ENCODE measurements around the gene THAP4.
A peak's percentile ranks its signal among the peaks of the same experiment; 100 is the strongest.
"Not testable (repeated sequence)": the region's sequence is repeated elsewhere in the genome, so short reads cannot be mapped to it uniquely, and the experiment has no call there.

Gene THAP4

GRCh38 chr2:241662731-241663130 lies 25.8 kb upstream of the THAP4 start:
- DNase-seq = not testable (repeated sequence)

DNA sequence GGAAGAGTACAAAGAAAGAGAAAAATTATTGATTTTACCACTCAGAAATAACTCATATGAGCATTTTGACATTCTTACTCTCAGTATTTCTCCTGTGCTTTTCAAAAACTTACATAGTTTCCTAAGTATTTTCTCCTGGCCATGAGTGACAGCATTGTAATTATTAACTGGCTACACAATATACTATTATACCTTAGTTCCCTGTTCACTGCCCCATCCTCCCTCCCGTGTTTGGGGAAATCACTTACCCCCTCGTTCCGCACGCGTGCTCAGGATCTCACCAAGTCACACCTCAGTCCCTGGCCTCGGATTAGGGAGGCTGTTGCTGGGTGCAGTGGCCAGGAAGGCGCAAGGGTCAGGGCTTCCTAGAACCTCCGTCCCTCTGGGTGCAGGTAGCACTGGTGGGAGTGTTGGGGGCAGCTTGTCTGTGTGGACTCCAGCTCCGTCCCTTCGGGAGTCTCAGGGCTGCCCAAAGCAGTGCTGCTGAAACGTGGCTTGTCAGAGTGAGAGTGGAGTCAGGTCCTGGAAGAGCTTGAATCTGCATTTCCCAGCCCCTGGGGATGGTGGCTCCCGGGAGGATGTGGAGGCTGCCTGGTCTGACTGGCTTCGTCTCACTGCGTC lies 23.7 kb upstream of the THAP4 start:
- DNase-seq = no peak

DNA sequence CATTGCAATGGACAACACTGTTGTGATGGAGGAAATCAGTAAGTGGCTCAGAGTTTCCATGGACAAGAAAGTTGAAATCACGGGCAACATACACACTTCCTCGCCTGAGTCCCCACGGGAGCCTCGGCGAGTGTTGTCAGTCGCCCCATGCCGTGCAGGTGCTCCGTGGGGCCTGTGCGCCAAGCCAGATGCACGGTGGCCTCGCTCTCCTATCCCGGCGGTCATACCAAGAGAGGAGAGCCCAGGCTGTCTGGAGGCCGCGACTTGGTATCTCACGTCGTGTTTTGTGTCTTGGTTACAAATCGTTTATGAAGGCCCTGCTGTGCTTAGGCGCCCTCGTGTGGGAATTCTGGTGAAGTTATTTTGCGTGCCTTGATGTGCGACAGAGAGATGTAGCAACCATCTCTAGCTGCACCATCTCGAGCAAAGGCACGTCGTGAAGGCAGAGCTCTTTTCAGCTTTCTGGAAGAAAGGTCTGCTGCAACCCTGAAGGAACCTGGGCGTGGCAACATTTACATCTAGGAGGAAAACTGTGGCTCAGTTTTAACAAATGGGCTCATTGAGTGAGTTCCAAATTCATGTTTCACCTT lies 22.3 kb upstream of the THAP4 start:
- no peak for DNase-seq

- no peak for DNase-seq
Observed at GRCh38 chr2:241658296-241658695, 21.3 kb upstream of the THAP4 start.

DNA sequence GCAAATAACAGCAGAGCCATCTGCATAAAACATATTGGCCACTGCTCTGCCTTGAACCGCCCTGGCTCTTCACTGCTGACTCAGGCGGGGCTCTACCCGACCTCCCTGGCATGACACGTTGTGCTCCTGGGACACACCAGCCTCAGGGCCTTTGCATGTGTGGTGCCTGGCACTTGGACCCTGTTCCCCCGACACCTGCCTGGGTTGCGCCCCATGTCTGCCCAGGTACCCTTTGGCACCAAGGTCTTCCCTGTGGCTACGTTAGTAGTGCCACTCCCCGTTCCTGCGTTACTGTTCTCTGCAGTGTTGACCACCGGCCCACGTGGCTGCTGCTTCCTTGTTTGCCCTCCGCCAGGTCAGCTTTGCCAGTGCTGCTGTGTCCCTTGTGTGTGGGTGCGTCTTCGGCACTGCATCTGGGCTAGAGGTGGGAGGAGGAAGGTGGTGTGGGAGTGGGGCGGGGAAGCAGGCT lies 20.9 kb upstream of the THAP4 start:
- DNase-seq = no peak

GRCh38 chr2:241656190-241656741 lies 19.3 kb upstream of the THAP4 start:
- DNase-seq = no peak

DNA sequence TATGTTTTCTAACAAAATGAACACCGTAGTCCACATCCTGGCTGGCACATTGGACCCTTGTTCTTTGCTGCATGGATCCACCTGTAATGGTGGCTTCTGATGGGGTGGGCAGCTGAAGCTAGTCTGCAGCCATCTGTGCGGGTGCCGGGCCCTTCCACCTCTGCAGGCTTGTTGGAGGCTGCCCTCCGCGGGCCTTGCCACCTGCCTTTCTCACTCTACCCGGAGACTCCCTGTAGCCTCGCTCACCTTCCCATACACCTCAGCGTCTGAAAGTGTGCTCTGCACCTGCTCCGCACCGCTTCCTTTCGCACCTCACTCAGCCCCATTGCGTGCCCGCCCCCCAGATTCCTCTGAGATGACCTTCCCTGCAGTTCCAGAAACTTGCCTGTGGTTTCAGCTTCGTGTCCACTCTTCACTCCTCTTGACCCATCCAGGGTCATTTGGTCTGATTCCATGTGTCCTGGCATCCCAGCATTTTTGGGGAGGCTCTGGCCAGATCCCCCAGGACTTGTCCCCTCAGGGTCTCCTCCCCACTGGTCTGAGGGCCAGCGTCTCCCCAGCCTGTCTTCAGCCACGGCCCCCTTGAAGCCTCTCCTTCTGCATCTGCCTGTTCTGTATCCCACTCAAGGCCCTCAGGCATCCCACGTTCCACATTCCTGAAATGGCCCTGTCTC lies 18.7 kb upstream of the THAP4 start:
- DNase-seq = no peak

DNA sequence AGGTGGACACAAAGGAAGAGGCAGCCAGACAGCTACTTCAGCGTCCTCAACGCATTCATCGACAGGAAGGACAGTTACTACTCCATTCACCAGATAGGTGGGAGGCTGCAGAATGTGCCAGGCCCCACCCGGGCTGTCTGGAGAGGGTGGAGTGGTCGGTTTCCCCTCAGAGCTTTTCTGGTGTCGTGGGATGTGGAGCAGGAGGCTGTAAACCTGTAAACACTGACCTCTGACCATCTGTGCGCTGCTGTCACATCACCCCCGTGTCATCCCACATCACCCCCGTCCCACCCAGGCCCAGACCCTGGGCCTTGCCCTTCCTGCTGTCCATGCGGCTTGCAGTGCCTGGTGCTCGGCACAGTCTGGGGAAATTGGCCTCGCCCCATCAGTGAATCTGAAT lies 17.6 kb upstream of the THAP4 start:
- DNase-seq = no peak

DNA sequence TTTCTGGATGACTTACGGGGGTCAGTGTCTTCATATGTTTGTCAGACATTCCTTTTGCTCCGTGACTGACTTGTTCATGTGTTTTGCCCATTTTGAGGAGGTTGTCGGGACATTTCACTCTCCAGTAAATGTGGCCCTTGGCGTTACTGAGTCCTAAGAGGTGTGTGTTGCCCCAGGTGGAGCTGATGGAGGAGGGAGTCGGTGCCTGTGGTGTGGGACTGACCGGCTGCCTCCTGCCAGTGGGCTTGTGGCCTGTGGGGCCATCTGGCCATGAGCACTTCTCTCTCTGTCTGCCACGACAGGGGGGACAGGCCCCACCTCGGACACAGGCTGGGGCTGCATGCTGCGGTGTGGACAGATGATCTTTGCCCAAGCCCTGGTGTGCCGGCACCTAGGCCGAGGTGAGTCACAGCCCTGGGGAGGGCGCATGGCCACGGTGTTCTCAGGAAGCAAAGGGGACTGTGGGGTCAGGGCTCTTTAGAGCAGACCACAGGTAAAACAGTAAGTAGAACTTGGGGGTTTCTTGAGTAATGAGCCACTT lies 16.3 kb upstream of the THAP4 start:
- no peak for DNase-seq

- DNase-seq = no peak
Observed at GRCh38 chr2:241652722-241653121, 15.8 kb upstream of the THAP4 start.

DNA sequence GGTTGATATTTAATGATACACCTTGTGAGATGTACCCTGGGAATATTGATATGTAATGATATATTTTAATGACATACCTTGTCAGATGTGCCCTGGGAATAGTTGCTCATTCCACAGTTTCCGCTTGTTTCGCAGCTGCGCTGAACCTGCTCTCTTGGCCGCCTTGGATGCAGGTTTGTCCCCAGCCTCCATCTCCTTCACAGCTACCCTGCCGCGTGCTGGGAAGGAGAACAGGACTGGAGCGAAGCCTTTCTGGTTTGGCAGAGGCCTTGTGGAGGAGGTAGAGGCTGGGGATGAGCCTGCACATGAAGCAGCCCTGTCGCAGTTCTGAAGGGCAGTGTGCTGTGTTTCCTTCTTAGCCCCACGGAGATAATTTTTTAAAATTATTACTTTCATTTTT lies 15.2 kb upstream of the THAP4 start:
- no peak for DNase-seq

- no peak for DNase-seq
Observed at GRCh38 chr2:241649927-241650326, 13.0 kb upstream of the THAP4 start.

DNA sequence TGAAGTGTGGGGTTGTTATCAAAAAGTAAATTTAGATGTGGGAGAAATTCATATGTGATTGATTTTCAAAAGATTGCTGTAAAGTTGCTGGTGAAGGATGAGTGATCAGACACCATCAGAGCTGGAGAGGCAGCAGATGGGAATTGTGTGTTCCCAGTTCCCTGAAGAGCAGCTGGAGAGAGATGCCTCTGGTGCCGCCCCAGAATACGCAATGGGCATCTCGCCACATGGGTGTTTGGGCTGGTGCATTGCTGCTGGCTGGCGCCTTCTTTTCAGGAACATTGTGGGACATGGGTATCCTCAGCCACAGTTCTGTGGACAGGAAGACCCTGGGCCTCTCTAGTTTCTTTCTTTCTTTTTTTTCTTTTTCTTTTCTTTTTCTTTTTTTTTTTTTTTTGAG lies 12.4 kb upstream of the THAP4 start:
- peak; percentile 43 for DNase-seq

DNA sequence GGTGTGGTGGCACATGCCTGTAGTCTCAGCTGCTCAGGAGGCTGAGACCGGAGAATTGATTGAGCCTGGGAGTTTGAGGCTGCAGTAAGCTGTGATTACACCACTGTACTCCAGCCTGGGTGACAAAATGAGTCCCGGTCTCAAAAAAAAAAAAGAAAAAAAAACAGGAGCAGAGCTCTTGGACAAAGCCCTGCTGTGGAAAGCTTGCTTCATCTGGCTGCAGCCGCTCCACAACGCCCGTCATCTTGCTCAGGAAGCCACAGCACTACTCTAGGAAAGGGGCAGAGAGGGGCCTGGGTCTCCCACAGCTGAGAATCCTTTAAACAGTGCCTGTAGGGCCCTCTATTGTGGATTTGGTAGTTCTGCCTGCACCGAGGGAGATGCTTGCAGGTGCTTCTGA lies 11.5 kb upstream of the THAP4 start:
- DNase-seq = no peak

DNA sequence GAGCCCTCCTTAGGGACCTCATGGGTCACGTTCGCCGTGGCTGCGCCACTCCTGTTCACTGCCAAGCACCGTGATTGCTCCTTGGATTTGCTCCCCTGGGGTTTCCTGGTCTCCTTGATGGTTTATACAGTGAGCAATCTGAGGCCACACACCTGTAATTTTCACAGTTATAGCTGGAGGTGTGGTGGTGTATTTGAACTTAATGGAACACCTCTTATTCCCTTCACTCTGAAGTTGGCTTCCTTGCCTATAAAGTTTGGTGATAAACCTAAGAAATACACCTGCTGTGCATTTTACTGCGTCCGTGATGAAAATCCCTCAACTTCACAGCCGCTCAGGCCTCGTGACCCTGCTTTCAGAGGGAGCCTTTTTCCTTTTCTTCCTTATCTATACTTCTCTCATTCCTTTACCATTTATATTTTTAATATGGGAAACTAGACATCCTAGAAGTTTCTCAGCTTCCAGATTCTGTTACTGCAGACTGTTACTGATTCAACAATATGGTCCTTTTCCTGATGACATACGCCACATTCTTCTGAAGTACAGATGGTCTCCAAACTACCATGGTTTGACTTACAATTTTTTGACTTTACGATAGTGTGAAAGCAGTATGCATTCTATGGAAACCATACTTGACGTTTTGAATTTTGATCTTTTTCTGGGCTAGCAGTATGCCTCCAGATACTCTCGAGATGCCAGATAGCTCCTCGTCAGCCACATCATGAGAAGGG lies 9.1 kb upstream of the THAP4 start:
- no peak for DNase-seq

- DNase-seq = no peak
Observed at GRCh38 chr2:241645056-241645914, 8.3 kb upstream of the THAP4 start.

- no peak for DNase-seq
Observed at GRCh38 chr2:241641631-241642030, 4.7 kb upstream of the THAP4 start.

GRCh38 chr2:241640165-241640795 lies 3.3 kb upstream of the THAP4 start:
- no peak for DNase-seq

- no peak for DNase-seq
Observed at GRCh38 chr2:241639385-241639784, 2.4 kb upstream of the THAP4 start.

DNA sequence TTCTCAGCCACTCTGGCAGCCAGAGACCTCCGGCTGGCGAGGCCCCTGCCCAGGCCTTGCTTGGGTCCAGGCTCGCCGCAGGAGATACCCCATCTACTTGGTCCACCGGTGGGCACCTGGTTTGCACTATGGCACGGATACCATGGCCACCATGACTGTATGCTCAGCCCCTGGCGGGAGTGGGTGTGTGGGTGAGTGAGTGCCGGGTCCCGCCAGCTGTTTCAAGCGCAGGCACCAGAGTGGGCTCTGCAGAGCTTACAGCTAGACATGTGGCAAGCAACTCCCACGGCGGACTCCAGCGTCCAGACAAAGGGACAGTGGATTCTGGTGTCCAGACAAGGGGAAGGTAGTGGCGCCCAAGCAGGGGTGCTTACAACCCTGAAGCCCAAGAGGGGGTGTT lies 2.0 kb upstream of the THAP4 start:
- no peak for DNase-seq

GRCh38 chr2:241637795-241638660 lies 1.1 kb upstream of the THAP4 start:
- no peak for DNase-seq

Data from NCI-H446 treated with DMSO at 0.1 percent for 48 hours (cell line).